ENCODE measurements around the gene CPT1C. TPM values are rescaled to one million over a fixed set of nuclear protein-coding genes. Genes with fewer than 3 reads are reported as not detected.

CPT1C gene
- polyA plus RNA-seq, 2 of the 4 experiments (the other 2 are of a cell fraction), result 8.5 to 15.4 TPM

GRCh38 chr19:49651820-49652550 is 38.9 kb upstream of the CPT1C start:
- FAIRE-seq, result no peak
- ChIA-PET POLR2A (no interaction called here), CTCF (interaction anchor here (21.2 kb wide), 1 partner anchor 23 kb away, joined by 326 read pairs; the partner anchor contains the start of gene PRMT1)
- Histone ChIP-seq H3K4me1 (no peaks in the 10 kb centered on the region), H3K9me3 (no peaks in the 10 kb centered on the region), H3K4me2 (no peak overlapping the region), H3K4me3 (no peak overlapping the region), H3K27ac (no peak overlapping the region)
- TF ChIP-seq GATA3 (IDR thresholded peaks at IDR 0.05; ENCODE audit: borderline replicate concordance) (no peak), MYC (IDR thresholded peaks at IDR 0.05; ENCODE audit: borderline replicate concordance, low read length) (no peak), BHLHE40 (IDR thresholded peaks at IDR 0.05; ENCODE audit: low read depth, low read length) (no peak), FOXS1 (CRISPR knock-in tag; IDR thresholded peaks at IDR 0.05) (no peak), MAZ (IDR thresholded peaks at IDR 0.05; ENCODE audit: borderline replicate concordance, low read depth, low read length) (no peak), EP300 (IDR thresholded peaks at IDR 0.05) (no peak), HOXB5 (CRISPR knock-in tag; IDR thresholded peaks at IDR 0.05) (no peak), JUNB (IDR thresholded peaks at IDR 0.05) (no peak), ESRRA (IDR thresholded peaks at IDR 0.05; ENCODE audit: borderline replicate concordance, low read length) (no peak), RNF2 (IDR thresholded peaks at IDR 0.05; ENCODE audit: borderline replicate concordance, low read depth) (no peak), CBX2 (IDR thresholded peaks at IDR 0.05; ENCODE audit: borderline replicate concordance, low read depth) (no peak), HOXA7 (CRISPR knock-in tag; IDR thresholded peaks at IDR 0.05) (no peak), ZFP36 (IDR thresholded peaks at IDR 0.05; ENCODE audit: borderline replicate concordance, partially characterized antibody) (no peak), KDM5A (IDR thresholded peaks at IDR 0.05) (no peak), HOXB13 (CRISPR knock-in tag; IDR thresholded peaks at IDR 0.05; ENCODE audit: low read depth) (no peak), REST (IDR thresholded peaks at IDR 0.05) (no peak), RARB (CRISPR knock-in tag; IDR thresholded peaks at IDR 0.05) (no peak)
- TF ChIP-seq, protein P1, sequence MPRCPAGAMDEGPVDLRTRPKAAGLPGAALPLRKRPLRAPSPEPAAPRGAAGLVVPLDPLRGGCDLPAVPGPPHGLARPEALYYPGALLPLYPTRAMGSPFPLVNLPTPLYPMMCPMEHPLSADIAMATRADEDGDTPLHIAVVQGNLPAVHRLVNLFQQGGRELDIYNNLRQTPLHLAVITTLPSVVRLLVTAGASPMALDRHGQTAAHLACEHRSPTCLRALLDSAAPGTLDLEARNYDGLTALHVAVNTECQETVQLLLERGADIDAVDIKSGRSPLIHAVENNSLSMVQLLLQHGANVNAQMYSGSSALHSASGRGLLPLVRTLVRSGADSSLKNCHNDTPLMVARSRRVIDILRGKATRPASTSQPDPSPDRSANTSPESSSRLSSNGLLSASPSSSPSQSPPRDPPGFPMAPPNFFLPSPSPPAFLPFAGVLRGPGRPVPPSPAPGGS (IDR thresholded peaks at IDR 0.05), result no peak
- WGBS (ENCODE audit: missing lambda C conversion rate), result 97% methylated on average over 109 of the region's 110 CpGs
- DNase-seq (ENCODE audit: low read depth in 1 of 2, low spot score in 1 of 2), result no peak
- ATAC-seq, result no peak

DNA sequence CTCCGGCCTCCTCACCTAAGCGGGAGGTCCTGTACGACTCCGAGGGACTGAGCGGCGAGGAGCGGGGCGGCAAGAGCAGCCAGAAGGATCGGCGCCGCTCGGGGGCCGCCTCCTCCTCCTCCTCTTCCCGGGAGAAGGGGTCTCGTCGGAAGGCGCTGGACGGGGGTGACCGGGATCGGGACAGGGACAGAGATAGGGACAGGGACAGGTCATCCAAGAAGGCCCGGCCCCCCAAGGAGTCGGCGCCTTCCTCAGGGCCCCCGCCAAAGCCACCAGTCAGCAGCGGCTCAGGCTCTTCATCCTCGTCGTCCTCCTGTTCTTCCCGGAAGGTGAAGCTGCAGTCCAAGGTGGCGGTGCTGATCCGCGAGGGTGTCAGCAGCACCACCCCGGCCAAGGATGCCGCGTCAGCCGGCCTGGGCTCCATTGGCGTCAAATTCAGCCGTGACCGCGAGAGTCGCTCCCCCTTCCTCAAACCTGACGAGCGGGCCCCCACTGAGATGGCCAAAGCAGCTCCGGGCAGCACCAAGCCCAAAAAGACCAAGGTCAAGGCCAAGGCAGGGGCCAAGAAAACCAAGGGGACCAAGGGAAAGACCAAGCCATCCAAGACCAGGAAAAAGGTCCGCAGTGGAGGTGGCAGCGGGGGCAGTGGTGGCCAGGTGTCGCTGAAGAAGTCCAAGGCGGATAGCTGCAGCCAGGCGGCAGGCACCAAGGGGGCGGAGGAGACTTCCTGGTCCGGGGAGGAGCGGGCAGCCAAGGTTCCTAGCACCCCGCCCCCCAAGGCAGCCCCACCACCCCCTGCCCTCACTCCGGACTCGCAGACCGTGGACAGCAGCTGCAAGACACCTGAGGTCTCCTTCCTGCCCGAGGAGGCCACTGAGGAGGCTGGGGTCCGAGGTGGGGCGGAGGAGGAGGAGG is 38.1 kb upstream of the CPT1C start:
- ATAC-seq (no peak), DNase-seq (ENCODE audit: low read depth in 1 of 2, low spot score in 1 of 2) (no peak), FAIRE-seq (no peak)
- no peak overlapping the region for H3K27ac ChIP-seq
- CTCF ChIA-PET, result interaction anchor here (21.2 kb wide), 1 partner anchor 22 kb away, joined by 326 read pairs; the partner anchor contains the start of gene PRMT1
- POLR2A ChIA-PET, result interaction anchor here (0.6 to 1.2 kb wide), 2 partner anchors 11 to 28 kb away, joined by 4 read pairs; partner anchors contain the start of gene SCAF1
- H3K4me1 ChIP-seq, result no peaks in the 10 kb centered on the region
- H3K4me2 ChIP-seq, result no peak overlapping the region
- no peak overlapping the region for H3K4me3 ChIP-seq
- no peaks in the 10 kb centered on the region for H3K9me3 ChIP-seq
- whole genome bisulfite sequencing (ENCODE audit: missing lambda C conversion rate), result 95% methylated on average over 50 of the region's 58 CpGs
- TF ChIP-seq ESRRA (IDR thresholded peaks at IDR 0.05; ENCODE audit: borderline replicate concordance, low read length), result no peak
- TF ChIP-seq EHF (CRISPR knock-in tag; IDR thresholded peaks at IDR 0.05), result no peak
- TF ChIP-seq, protein P2, sequence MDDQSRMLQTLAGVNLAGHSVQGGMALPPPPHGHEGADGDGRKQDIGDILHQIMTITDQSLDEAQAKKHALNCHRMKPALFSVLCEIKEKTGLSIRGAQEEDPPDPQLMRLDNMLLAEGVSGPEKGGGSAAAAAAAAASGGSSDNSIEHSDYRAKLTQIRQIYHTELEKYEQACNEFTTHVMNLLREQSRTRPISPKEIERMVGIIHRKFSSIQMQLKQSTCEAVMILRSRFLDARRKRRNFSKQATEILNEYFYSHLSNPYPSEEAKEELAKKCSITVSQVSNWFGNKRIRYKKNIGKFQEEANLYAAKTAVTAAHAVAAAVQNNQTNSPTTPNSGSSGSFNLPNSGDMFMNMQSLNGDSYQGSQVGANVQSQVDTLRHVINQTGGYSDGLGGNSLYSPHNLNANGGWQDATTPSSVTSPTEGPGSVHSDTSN (IDR thresholded peaks at IDR 0.05), result no peak
- TF ChIP-seq HDAC2 (IDR thresholded peaks at IDR 0.05), result no peak
- no peak for TF ChIP-seq JUN (IDR thresholded peaks at IDR 0.05)
- no peak for TF ChIP-seq TP53 (CRISPR knock-in tag; IDR thresholded peaks at IDR 0.05)
- TF ChIP-seq, protein P1 (IDR thresholded peaks at IDR 0.05), result no peak
- no peak for TF ChIP-seq KDM1A (IDR thresholded peaks at IDR 0.05; ENCODE audit: low read depth)
- TF ChIP-seq ZNF302 (CRISPR knock-in tag; IDR thresholded peaks at IDR 0.05), result no peak
- TF ChIP-seq ELK1 (IDR thresholded peaks at IDR 0.05; ENCODE audit: low read depth, low read length), result no peak
- no peak for TF ChIP-seq RNF2 (IDR thresholded peaks at IDR 0.05; ENCODE audit: borderline replicate concordance, low read depth)
- no peak for TF ChIP-seq TFCP2L1 (CRISPR knock-in tag; IDR thresholded peaks at IDR 0.05)
